Mammary epithelial cell (primary cell): ENCODE data around the gene DMWD.

Experiments used
- CTCF ChIP-seq, 2 donors: IDR thresholded peaks in 1 of 2; conservative IDR thresholded peaks in 1 of 2; 2 replicates each; pipeline ENCODE4 v1.5.1; 2011 to 2012; ENCODE audit warnings: inconsistent platforms in 2 of 2, low read length in 2 of 2, mild to moderate bottlenecking in 2 of 2, control low read depth in 1 of 2, low read depth in 1 of 2; ENCODE audit not compliant: insufficient read depth in 1 of 2; ENCODE audit errors: extremely low read depth in 1 of 2
- EZH2 ChIP-seq: IDR thresholded peaks from 2 replicates; pipeline ENCODE4 v1.6.1; 2012; ENCODE audit warnings: low read length, inconsistent platforms, borderline replicate concordance

GRCh38 chr19:45739498-45740439, 52.9 kb downstream of the DMWD start:
- TF ChIP-seq CTCF (conservative IDR thresholded peaks at IDR 0.05 in 1 of 2, IDR thresholded peaks at IDR 0.05 in 1 of 2; ENCODE audit: extremely low read depth in 1 of 2, insufficient read depth in 1 of 2, low read depth in 1 of 2, low read length in 2 of 2), result no peak
- no peak for TF ChIP-seq EZH2
